ENCODE measurements around the gene CAPSL. TPM values are rescaled to one million over a fixed set of nuclear protein-coding genes. Genes with fewer than 3 reads are reported as not detected.

The CAPSL gene
- total RNA-seq, 1 donor from 2014 or later: 8.7 TPM

DNA sequence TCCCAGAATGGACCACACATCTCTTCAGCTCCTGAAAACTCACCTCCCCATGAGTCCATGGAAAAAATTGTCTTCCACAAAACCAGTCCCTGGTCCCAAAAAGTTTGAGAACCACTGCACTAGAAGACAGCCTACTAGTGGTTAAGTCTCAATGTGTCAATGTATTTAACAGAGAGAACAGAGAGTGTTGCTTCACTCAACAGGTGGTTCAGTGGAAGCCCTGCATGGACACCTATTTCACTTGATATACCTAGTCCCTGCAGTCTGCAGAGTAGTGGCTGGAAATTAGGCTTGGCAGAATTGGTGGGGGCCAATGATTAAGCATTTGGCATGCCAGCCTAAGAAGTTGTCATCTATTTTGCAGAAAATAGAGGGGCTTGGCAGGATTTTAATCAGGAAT, 58.8 kb downstream of the CAPSL start:
- Histone ChIP-seq H3K27ac (no peak overlapping the region), H3K9me3 (no peaks in the 10 kb centered on the region), H3K27me3 (ENCODE audit: low read depth) (no peaks in the 10 kb centered on the region), H3K4me1 (peaks cover 5% of the 10 kb centered on the region), H3K36me3 (peaks cover 6% of the 10 kb centered on the region), H3K4me3 (no peak overlapping the region)
- DNase-seq (no peak), ATAC-seq (no peak)
- intact Hi-C loops (cut with DNase I): no loop called here
- TF ChIP-seq, protein P1, sequence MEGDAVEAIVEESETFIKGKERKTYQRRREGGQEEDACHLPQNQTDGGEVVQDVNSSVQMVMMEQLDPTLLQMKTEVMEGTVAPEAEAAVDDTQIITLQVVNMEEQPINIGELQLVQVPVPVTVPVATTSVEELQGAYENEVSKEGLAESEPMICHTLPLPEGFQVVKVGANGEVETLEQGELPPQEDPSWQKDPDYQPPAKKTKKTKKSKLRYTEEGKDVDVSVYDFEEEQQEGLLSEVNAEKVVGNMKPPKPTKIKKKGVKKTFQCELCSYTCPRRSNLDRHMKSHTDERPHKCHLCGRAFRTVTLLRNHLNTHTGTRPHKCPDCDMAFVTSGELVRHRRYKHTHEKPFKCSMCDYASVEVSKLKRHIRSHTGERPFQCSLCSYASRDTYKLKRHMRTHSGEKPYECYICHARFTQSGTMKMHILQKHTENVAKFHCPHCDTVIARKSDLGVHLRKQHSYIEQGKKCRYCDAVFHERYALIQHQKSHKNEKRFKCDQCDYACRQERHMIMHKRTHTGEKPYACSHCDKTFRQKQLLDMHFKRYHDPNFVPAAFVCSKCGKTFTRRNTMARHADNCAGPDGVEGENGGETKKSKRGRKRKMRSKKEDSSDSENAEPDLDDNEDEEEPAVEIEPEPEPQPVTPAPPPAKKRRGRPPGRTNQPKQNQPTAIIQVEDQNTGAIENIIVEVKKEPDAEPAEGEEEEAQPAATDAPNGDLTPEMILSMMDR (IDR thresholded peaks at IDR 0.05): no peak

DNA sequence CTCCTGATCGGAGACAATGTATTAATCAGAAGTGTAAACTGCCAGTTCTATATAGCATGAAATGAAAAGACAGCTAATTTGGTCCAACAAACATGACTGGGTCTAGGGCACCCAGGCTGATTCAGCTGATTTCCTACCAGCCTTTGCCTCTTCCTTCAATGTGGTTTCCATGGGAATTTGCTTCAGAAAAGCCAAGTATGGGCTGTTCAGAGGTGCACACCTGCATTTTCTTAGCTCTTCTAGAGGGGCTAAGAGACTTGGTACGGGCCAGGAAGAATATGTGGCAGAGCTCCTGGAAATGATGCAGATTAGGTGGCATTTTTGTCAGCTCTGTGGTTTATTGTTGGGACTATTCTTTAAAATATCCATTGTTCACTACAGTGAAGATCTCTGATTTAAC, 59.3 kb downstream of the CAPSL start:
- Histone ChIP-seq H3K27ac (no peak overlapping the region), H3K36me3 (peaks cover 8% of the 10 kb centered on the region), H3K27me3 (ENCODE audit: low read depth) (no peaks in the 10 kb centered on the region), H3K4me1 (peaks cover 4% of the 10 kb centered on the region), H3K4me3 (no peak overlapping the region), H3K9me3 (no peaks in the 10 kb centered on the region)
- no peak for DNase-seq
- intact Hi-C loops (cut with DNase I): no loop called here
- no peak for ATAC-seq
- TF ChIP-seq, protein P1 (IDR thresholded peaks at IDR 0.05): no peak

DNA sequence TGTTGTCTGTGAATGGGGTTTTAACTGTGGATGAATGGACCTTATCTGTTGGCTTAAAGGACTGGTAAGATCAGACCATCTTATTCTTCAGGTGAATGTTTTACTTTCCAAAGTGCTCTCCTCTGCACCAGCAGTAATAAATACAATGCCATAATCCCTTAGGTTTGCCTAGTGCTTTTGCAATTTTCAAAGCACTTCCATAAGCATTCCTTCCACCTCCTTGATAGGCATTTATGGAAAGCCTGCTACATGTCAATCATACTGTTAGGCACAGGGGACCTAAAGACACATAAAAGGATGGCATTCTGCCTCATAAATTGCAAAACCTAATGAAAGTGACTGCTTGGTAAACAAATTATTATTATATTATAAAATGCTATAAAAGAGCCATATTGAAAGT, 60.3 kb downstream of the CAPSL start:
- ATAC-seq: no peak
- TF ChIP-seq, protein P1 (IDR thresholded peaks at IDR 0.05): no peak
- peaks cover 8% of the 10 kb centered on the region for H3K36me3 ChIP-seq
- no peaks in the 10 kb centered on the region for H3K4me1 ChIP-seq
- H3K4me3 ChIP-seq: no peak overlapping the region
- H3K9me3 ChIP-seq: no peaks in the 10 kb centered on the region
- no peaks in the 10 kb centered on the region for H3K27me3 ChIP-seq (ENCODE audit: low read depth)
- no peak overlapping the region for H3K27ac ChIP-seq
- DNase-seq: no peak
- intact Hi-C loops (cut with DNase I): no loop called here

DNA sequence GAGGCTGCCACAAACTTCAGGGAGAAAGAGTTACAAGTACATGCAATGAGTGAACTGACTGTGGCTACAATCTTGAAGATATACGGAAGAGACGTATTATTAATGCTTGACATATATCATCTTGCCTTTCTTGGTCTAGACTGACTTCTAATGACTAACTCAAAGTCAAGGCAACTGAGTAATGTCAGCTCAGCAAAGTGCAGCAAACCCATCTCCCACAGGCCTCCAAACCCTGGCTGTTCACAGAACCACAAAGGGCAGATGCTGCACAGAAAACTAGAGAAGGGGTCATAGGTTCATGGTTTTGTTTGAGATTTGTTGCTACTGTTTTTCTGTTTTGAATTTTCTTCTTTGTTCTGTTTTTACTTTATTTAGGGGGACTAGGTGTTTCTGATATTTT, 60.8 kb downstream of the CAPSL start:
- no peaks in the 10 kb centered on the region for H3K9me3 ChIP-seq
- ATAC-seq (no peak), DNase-seq (no peak)
- TF ChIP-seq, protein P1 (IDR thresholded peaks at IDR 0.05): no peak
- no peak overlapping the region for H3K27ac ChIP-seq
- no peaks in the 10 kb centered on the region for H3K27me3 ChIP-seq (ENCODE audit: low read depth)
- no peaks in the 10 kb centered on the region for H3K4me1 ChIP-seq
- H3K4me3 ChIP-seq: no peak overlapping the region
- intact Hi-C loops (cut with DNase I): no loop called here
- H3K36me3 ChIP-seq: peaks cover 8% of the 10 kb centered on the region

DNA sequence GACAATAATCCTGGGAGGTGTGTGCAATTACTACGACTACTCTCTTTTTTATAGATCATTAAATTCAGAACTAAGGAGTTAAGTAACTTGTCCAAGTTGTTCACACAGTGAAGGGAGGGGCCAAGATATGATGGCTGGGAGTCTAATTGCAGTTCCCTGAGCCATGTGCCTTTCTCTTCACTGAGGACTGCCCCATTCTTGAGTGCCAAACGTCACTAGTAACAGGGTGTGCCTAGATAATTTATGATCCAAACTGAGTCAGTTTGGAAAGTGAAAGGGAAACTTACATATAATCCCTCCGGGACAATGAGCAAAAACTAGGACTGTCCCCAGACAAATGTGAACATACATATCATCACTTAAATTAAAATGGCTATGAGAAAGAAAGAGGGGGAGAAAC, 61.5 kb downstream of the CAPSL start:
- no peaks in the 10 kb centered on the region for H3K4me1 ChIP-seq
- no peak overlapping the region for H3K27ac ChIP-seq
- peak; percentile 26 to 64 for ATAC-seq
- peaks cover 8% of the 10 kb centered on the region for H3K36me3 ChIP-seq
- H3K4me3 ChIP-seq: no peak overlapping the region
- intact Hi-C loops (cut with DNase I): no loop called here
- TF ChIP-seq, protein P1 (IDR thresholded peaks at IDR 0.05): no peak
- no peak for DNase-seq
- H3K27me3 ChIP-seq (ENCODE audit: low read depth): no peaks in the 10 kb centered on the region
- H3K9me3 ChIP-seq: no peaks in the 10 kb centered on the region

DNA sequence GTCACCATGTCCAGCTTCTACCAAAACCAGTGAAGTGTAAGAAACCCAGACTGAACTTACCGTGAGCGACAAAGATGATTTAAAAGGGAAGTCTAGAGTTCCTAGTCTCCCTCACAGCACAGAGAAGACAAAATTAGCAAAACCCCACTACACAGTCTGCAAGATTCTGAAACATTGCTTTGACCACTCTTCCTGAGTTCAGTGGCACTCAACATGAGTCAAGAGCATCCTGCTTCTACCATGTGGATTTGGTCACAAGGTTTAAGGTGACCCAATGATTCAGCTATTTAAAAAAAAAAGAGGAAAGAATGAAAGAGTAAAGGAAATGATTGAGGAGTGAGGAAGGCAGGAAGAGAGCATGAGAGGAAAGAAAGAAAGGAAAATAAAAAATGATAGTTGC, 62.0 kb downstream of the CAPSL start:
- TF ChIP-seq, protein P1 (IDR thresholded peaks at IDR 0.05): no peak
- Histone ChIP-seq H3K9me3 (no peaks in the 10 kb centered on the region), H3K36me3 (peaks cover 8% of the 10 kb centered on the region), H3K4me1 (no peaks in the 10 kb centered on the region), H3K27me3 (ENCODE audit: low read depth) (no peaks in the 10 kb centered on the region), H3K4me3 (no peak overlapping the region), H3K27ac (no peak overlapping the region)
- ATAC-seq: no peak
- no peak for DNase-seq
- intact Hi-C loops (cut with DNase I): no loop called here
